OCI-LY3 (cell line): ENCODE results near the gene U2SURP.
"Not testable (repeated sequence)": the region's sequence is repeated elsewhere in the genome, so short reads cannot be mapped to it uniquely, and the experiment has no call there.

ENCODE experiments used
- H2AFZ ChIP-seq: fragments of 200-600, 300-600 bp; shearing (Covaris generic); 2 replicates; pipeline ENCODE4 v1.6.0; 2014; ENCODE audit warnings: antibody characterized with exemption, low read depth, low read length
- H3K27ac ChIP-seq: fragments of 200-600, 300-600 bp; sonication (generic); 2 replicates; pipeline ENCODE4 v1.5.1; 2014; ENCODE audit warnings: mild to moderate bottlenecking, low read length, moderate library complexity, mixed read lengths
- H3K27me3 ChIP-seq: fragments of 200-600, 300-600 bp; sonication (generic); 2 replicates; pipeline ENCODE4 v1.6.1; 2014; ENCODE audit warnings: low read depth, low read length, mixed read lengths
- H3K36me3 ChIP-seq: fragments of 200-600, 300-600 bp; sonication (generic); replicated peaks from 2 replicates; pipeline ENCODE3; 2014; ENCODE audit warnings: low read depth, low read length, mixed read lengths
- H3K4me1 ChIP-seq: fragments of 300-600, 200-600 bp; sonication (generic); 2 replicates; pipeline ENCODE4 v1.6.1; 2014; ENCODE audit warnings: low read length, mixed read lengths
- H3K4me2 ChIP-seq: fragments of 200-600, 300-600 bp; sonication (generic); 2 replicates; pipeline ENCODE4 v1.6.1; 2014; ENCODE audit warnings: low read length, mixed read lengths
- H3K4me3 ChIP-seq: fragments of 300-600, 200-600 bp; sonication (generic); 2 replicates; pipeline ENCODE4 v1.5.1; 2014; ENCODE audit warnings: antibody characterized with exemption, mild to moderate bottlenecking, low read length, moderate library complexity
- H3K79me2 ChIP-seq: fragments of 300-600, 200-600 bp; shearing (Covaris generic); 2 replicates; pipeline ENCODE4 v1.6.1; 2014; ENCODE audit warnings: mild to moderate bottlenecking, low read length, mixed read lengths
- H3K9ac ChIP-seq: fragments of 300-600, 200-600 bp; shearing (Covaris generic); 2 replicates; pipeline ENCODE4 v1.6.0; 2014; ENCODE audit warnings: mild to moderate bottlenecking, low read length, moderate library complexity
- H3K9me3 ChIP-seq: fragments of 200-600, 300-600 bp; shearing (Covaris generic); 2 replicates; pipeline ENCODE4 v1.6.1; 2014; ENCODE audit warnings: low read length, mixed read lengths; ENCODE audit not compliant: insufficient read depth
- H4K20me1 ChIP-seq: fragments of 200-600, 300-600 bp; sonication (generic); 2 replicates; pipeline ENCODE4 v1.6.1; 2016; ENCODE audit warnings: low read length, mixed read lengths; ENCODE audit not compliant: insufficient read depth
- CTCF ChIP-seq: fragments of 200-600, 300-600 bp; sonication (generic); IDR thresholded peaks from 2 replicates; pipeline ENCODE4 v1.5.1; 2014; ENCODE audit warnings: antibody characterized with exemption, low read length, low read depth
- EZH2phosphoT487 ChIP-seq: fragments of 200-600 bp; shearing (Covaris generic); IDR thresholded peaks from 2 replicates; pipeline ENCODE4 v1.6.1; 2018; ENCODE audit warnings: antibody characterized with exemption, mixed run types, low read depth

U2SURP gene

GRCh38 chr3:143070977-143071551 is 69.7 kb downstream of the U2SURP start:
- Histone ChIP-seq H3K36me3 (no peaks in the 10 kb centered on the region), H3K9ac (no peak overlapping the region), H3K27me3 (no peaks in the 10 kb centered on the region), H4K20me1 (no peaks in the 10 kb centered on the region), H3K79me2 (no peaks in the 10 kb centered on the region), H3K9me3 (no peaks in the 10 kb centered on the region), H3K27ac (no peak overlapping the region), H3K4me2 (no peak overlapping the region), H3K4me1 (no peaks in the 10 kb centered on the region), H3K4me3 (no peak overlapping the region), H2AFZ (no peak overlapping the region)
- peak; percentile 14 for TF ChIP-seq CTCF
- TF ChIP-seq EZH2phosphoT487 = no peak

GRCh38 chr3:143071776-143072175 is 70.4 kb downstream of the U2SURP start:
- Histone ChIP-seq H2AFZ (no peak overlapping the region), H3K36me3 (no peaks in the 10 kb centered on the region), H3K27me3 (no peaks in the 10 kb centered on the region), H4K20me1 (no peaks in the 10 kb centered on the region), H3K4me1 (no peaks in the 10 kb centered on the region), H3K4me2 (no peak overlapping the region), H3K9ac (no peak overlapping the region), H3K4me3 (no peak overlapping the region), H3K79me2 (no peaks in the 10 kb centered on the region), H3K27ac (no peak overlapping the region), H3K9me3 (no peaks in the 10 kb centered on the region)
- TF ChIP-seq CTCF = no peak
- TF ChIP-seq EZH2phosphoT487 = no peak

GRCh38 chr3:143072298-143073020 is 71.1 kb downstream of the U2SURP start:
- H2AFZ ChIP-seq, H3K79me2 ChIP-seq: not testable (repeated sequence)

GRCh38 chr3:143073541-143073940 is 72.2 kb downstream of the U2SURP start:
- H3K4me3 ChIP-seq, H3K36me3 ChIP-seq, H3K4me2 ChIP-seq, H3K79me2 ChIP-seq, H3K27me3 ChIP-seq, H2AFZ ChIP-seq, H3K9me3 ChIP-seq, H3K9ac ChIP-seq, H4K20me1 ChIP-seq, H3K4me1 ChIP-seq, H3K27ac ChIP-seq: not testable (repeated sequence)

More at GRCh38 chr3:143072298-143073020, 71.1 kb downstream of the U2SURP start:
- H3K9ac ChIP-seq, H3K9me3 ChIP-seq, H3K27me3 ChIP-seq, H3K4me2 ChIP-seq, H3K4me3 ChIP-seq, H3K36me3 ChIP-seq, H3K27ac ChIP-seq, H4K20me1 ChIP-seq, H3K4me1 ChIP-seq: not testable (repeated sequence)

- H3K36me3 ChIP-seq, H3K4me1 ChIP-seq, H3K27ac ChIP-seq, H3K27me3 ChIP-seq, H3K4me2 ChIP-seq, H3K9ac ChIP-seq, H3K79me2 ChIP-seq, H2AFZ ChIP-seq, H3K4me3 ChIP-seq, H4K20me1 ChIP-seq, H3K9me3 ChIP-seq: not testable (repeated sequence)
These were observed 72.6 kb downstream of the U2SURP start for GRCh38 chr3:143073983-143074382.
